ENCODE measurements around the gene C4A. TPM values are rescaled to one million over a fixed set of nuclear protein-coding genes. Genes with fewer than 3 reads are reported as not detected.

The C4A gene
- total and polyA plus RNA-seq, 4 donors = 47.5 to 107 (median 62.1) TPM

- 79% methylated on average over 11 of the region's 11 CpGs for WGBS (ENCODE audit: insufficient coverage)
- H3K27ac ChIP-seq (ENCODE audit: low read depth, low read length) = peak overlapping the region; percentile 72
- no peaks in the 10 kb centered on the region for H3K4me1 ChIP-seq (ENCODE audit: control insufficient read depth, insufficient read depth, low read length)
- peaks cover 9% of the 10 kb centered on the region for H3K27me3 ChIP-seq (ENCODE audit: control insufficient read depth, insufficient read depth, low read length)
- H3K9me3 ChIP-seq (ENCODE audit: control insufficient read depth, insufficient read depth, low read length) = no peaks in the 10 kb centered on the region
- DNase-seq (ENCODE audit: low read depth in 4 of 6, low spot score in 6 of 6) = no peak
- no peak overlapping the region for H3K4me3 ChIP-seq (ENCODE audit: low read depth, low read length)
- H3K36me3 ChIP-seq (ENCODE audit: control insufficient read depth, insufficient read depth, low read length) = peaks cover 5% of the 10 kb centered on the region
These were observed 35.4 kb upstream of the C4A start for GRCh38 chr6:31946370-31946885.

- Histone ChIP-seq H3K36me3 (ENCODE audit: control insufficient read depth, insufficient read depth, low read length) (peaks cover 12% of the 10 kb centered on the region), H3K27me3 (ENCODE audit: control insufficient read depth, insufficient read depth, low read length) (peaks cover 9% of the 10 kb centered on the region), H3K9me3 (ENCODE audit: control insufficient read depth, insufficient read depth, low read length) (no peaks in the 10 kb centered on the region), H3K27ac (ENCODE audit: low read depth, low read length) (no peak overlapping the region), H3K4me3 (ENCODE audit: low read depth, low read length) (no peak overlapping the region), H3K4me1 (ENCODE audit: control insufficient read depth, insufficient read depth, low read length) (no peaks in the 10 kb centered on the region)
- 86% methylated on average over 24 of the region's 24 CpGs for WGBS (ENCODE audit: insufficient coverage)
- DNase-seq (ENCODE audit: low read depth in 4 of 6, low spot score in 6 of 6) = no peak
These were observed 34.7 kb upstream of the C4A start for GRCh38 chr6:31947070-31947675.

GRCh38 chr6:31947864-31948263 lies 34.0 kb upstream of the C4A start:
- 79% methylated on average over 4 of the region's 4 CpGs for WGBS (ENCODE audit: insufficient coverage)
- Histone ChIP-seq H3K4me1 (ENCODE audit: control insufficient read depth, insufficient read depth, low read length) (no peaks in the 10 kb centered on the region), H3K4me3 (ENCODE audit: low read depth, low read length) (no peak overlapping the region), H3K36me3 (ENCODE audit: control insufficient read depth, insufficient read depth, low read length) (peaks cover 17% of the 10 kb centered on the region), H3K27ac (ENCODE audit: low read depth, low read length) (no peak overlapping the region), H3K9me3 (ENCODE audit: control insufficient read depth, insufficient read depth, low read length) (no peaks in the 10 kb centered on the region), H3K27me3 (ENCODE audit: control insufficient read depth, insufficient read depth, low read length) (peaks cover 9% of the 10 kb centered on the region)
- DNase-seq (ENCODE audit: low read depth in 4 of 6, low spot score in 6 of 6) = no peak

- peaks cover 21% of the 10 kb centered on the region for H3K36me3 ChIP-seq (ENCODE audit: control insufficient read depth, insufficient read depth, low read length)
- H3K4me3 ChIP-seq (ENCODE audit: low read depth, low read length) = no peak overlapping the region
- H3K9me3 ChIP-seq (ENCODE audit: control insufficient read depth, insufficient read depth, low read length) = no peaks in the 10 kb centered on the region
- DNase-seq (ENCODE audit: low read depth in 4 of 6, low spot score in 6 of 6) = no peak
- H3K27me3 ChIP-seq (ENCODE audit: control insufficient read depth, insufficient read depth, low read length) = peaks cover 6% of the 10 kb centered on the region
- no peak overlapping the region for H3K27ac ChIP-seq (ENCODE audit: low read depth, low read length)
- no peaks in the 10 kb centered on the region for H3K4me1 ChIP-seq (ENCODE audit: control insufficient read depth, insufficient read depth, low read length)
- 90% methylated on average over 5 of the region's 5 CpGs for WGBS (ENCODE audit: insufficient coverage)
These were observed 33.6 kb upstream of the C4A start for GRCh38 chr6:31948306-31948705.

- WGBS (ENCODE audit: insufficient coverage) = 96% methylated on average over 3 of the region's 6 CpGs
- Histone ChIP-seq H3K27ac (ENCODE audit: low read depth, low read length) (no peak overlapping the region), H3K27me3 (ENCODE audit: control insufficient read depth, insufficient read depth, low read length) (peaks cover 5% of the 10 kb centered on the region), H3K9me3 (ENCODE audit: control insufficient read depth, insufficient read depth, low read length) (no peaks in the 10 kb centered on the region), H3K4me1 (ENCODE audit: control insufficient read depth, insufficient read depth, low read length) (no peaks in the 10 kb centered on the region), H3K36me3 (ENCODE audit: control insufficient read depth, insufficient read depth, low read length) (peaks cover 27% of the 10 kb centered on the region), H3K4me3 (ENCODE audit: low read depth, low read length) (no peak overlapping the region)
- DNase-seq (ENCODE audit: low read depth in 4 of 6, low spot score in 6 of 6) = no peak
These were observed 33.0 kb upstream of the C4A start for GRCh38 chr6:31948753-31949413.

- H3K36me3 ChIP-seq (ENCODE audit: control insufficient read depth, insufficient read depth, low read length) = peaks cover 38% of the 10 kb centered on the region
- no peaks in the 10 kb centered on the region for H3K9me3 ChIP-seq (ENCODE audit: control insufficient read depth, insufficient read depth, low read length)
- H3K4me3 ChIP-seq (ENCODE audit: low read depth, low read length) = no peak overlapping the region
- H3K27me3 ChIP-seq (ENCODE audit: control insufficient read depth, insufficient read depth, low read length) = peaks cover 2% of the 10 kb centered on the region
- 86% methylated on average over 5 of the region's 7 CpGs for WGBS (ENCODE audit: insufficient coverage)
- no peaks in the 10 kb centered on the region for H3K4me1 ChIP-seq (ENCODE audit: control insufficient read depth, insufficient read depth, low read length)
- H3K27ac ChIP-seq (ENCODE audit: low read depth, low read length) = no peak overlapping the region
- DNase-seq (ENCODE audit: low read depth in 4 of 6, low spot score in 6 of 6) = no peak
These were observed 31.8 kb upstream of the C4A start for GRCh38 chr6:31949926-31950548.

GRCh38 chr6:31952140-31952805 lies 29.6 kb upstream of the C4A start:
- peak in 3 of 6 donors; percentile 4 to 64 (median 63) for DNase-seq (ENCODE audit: low read depth in 4 of 6, low spot score in 6 of 6)
- H3K9me3 ChIP-seq (ENCODE audit: control insufficient read depth, insufficient read depth, low read length) = no peaks in the 10 kb centered on the region
- H3K4me1 ChIP-seq (ENCODE audit: control insufficient read depth, insufficient read depth, low read length) = no peaks in the 10 kb centered on the region
- H3K36me3 ChIP-seq (ENCODE audit: control insufficient read depth, insufficient read depth, low read length) = peaks cover 53% of the 10 kb centered on the region
- H3K27me3 ChIP-seq (ENCODE audit: control insufficient read depth, insufficient read depth, low read length) = no peaks in the 10 kb centered on the region
- H3K27ac ChIP-seq (ENCODE audit: low read depth, low read length) = no peak overlapping the region
- H3K4me3 ChIP-seq (ENCODE audit: low read depth, low read length) = no peak overlapping the region
- WGBS (ENCODE audit: insufficient coverage) = 72% methylated on average over 4 of the region's 5 CpGs

GRCh38 chr6:31952890-31953289 lies 29.0 kb upstream of the C4A start:
- peaks cover 53% of the 10 kb centered on the region for H3K36me3 ChIP-seq (ENCODE audit: control insufficient read depth, insufficient read depth, low read length)
- H3K27ac ChIP-seq (ENCODE audit: low read depth, low read length) = no peak overlapping the region
- no peaks in the 10 kb centered on the region for H3K27me3 ChIP-seq (ENCODE audit: control insufficient read depth, insufficient read depth, low read length)
- DNase-seq (ENCODE audit: low read depth in 4 of 6, low spot score in 6 of 6) = no peak
- no peak overlapping the region for H3K4me3 ChIP-seq (ENCODE audit: low read depth, low read length)
- no CpG with 5 or more reads among the region's 5 CpGs for WGBS (ENCODE audit: insufficient coverage)
- no peaks in the 10 kb centered on the region for H3K9me3 ChIP-seq (ENCODE audit: control insufficient read depth, insufficient read depth, low read length)
- peaks cover under 1% of the 10 kb centered on the region for H3K4me1 ChIP-seq (ENCODE audit: control insufficient read depth, insufficient read depth, low read length)

GRCh38 chr6:31954511-31954910 lies 27.3 kb upstream of the C4A start:
- DNase-seq (ENCODE audit: low read depth in 4 of 6, low spot score in 6 of 6) = no peak
- H3K4me3 ChIP-seq (ENCODE audit: low read depth, low read length) = no peak overlapping the region
- H3K36me3 ChIP-seq (ENCODE audit: control insufficient read depth, insufficient read depth, low read length) = peaks cover 53% of the 10 kb centered on the region
- no peaks in the 10 kb centered on the region for H3K9me3 ChIP-seq (ENCODE audit: control insufficient read depth, insufficient read depth, low read length)
- H3K4me1 ChIP-seq (ENCODE audit: control insufficient read depth, insufficient read depth, low read length) = peaks cover 11% of the 10 kb centered on the region
- no peak overlapping the region for H3K27ac ChIP-seq (ENCODE audit: low read depth, low read length)
- 98% methylated on average over 28 of the region's 28 CpGs for WGBS (ENCODE audit: insufficient coverage)
- H3K27me3 ChIP-seq (ENCODE audit: control insufficient read depth, insufficient read depth, low read length) = no peaks in the 10 kb centered on the region

Measured in spinal cord (tissue), 10 donors.